HTERT RPE-1 (cell line): ENCODE results near the gene VPS35L.
"Not testable (repeated sequence)": the region's sequence is repeated elsewhere in the genome, so short reads cannot be mapped to it uniquely, and the experiment has no call there.

ENCODE experiments used
- in situ Hi-C: fragments of 300-500 bp; cut with MboI; formaldehyde crosslinking; loops from 4 replicates; pipeline ENCODE4 v1.14.3; 2020; ENCODE audit warnings: low sequenced_read_pairs

VPS35L gene

GRCh38 chr16:19709381-19710136 lies 154.1 kb downstream of the VPS35L start:
- in situ Hi-C loops = no loop called here

- in situ Hi-C loops = no loop called here
Measured at GRCh38 chr16:19710191-19710908, 154.8 kb downstream of the VPS35L start.

- in situ Hi-C loops = no loop called here
Measured at GRCh38 chr16:19710991-19711545, 155.6 kb downstream of the VPS35L start.

GRCh38 chr16:19711643-19712042 lies 156.1 kb downstream of the VPS35L start:
- in situ Hi-C loops = no loop called here

- in situ Hi-C loops = no loop called here
Measured at GRCh38 chr16:19712418-19713058, 157.0 kb downstream of the VPS35L start.

GRCh38 chr16:19713697-19714096 lies 158.2 kb downstream of the VPS35L start:
- in situ Hi-C loops = no loop called here

- in situ Hi-C loops = no loop called here
Measured at GRCh38 chr16:19715566-19715965, 160.1 kb downstream of the VPS35L start.

GRCh38 chr16:19716183-19716582 lies 160.7 kb downstream of the VPS35L start:
- in situ Hi-C loops = no loop called here

- in situ Hi-C loops = not testable (repeated sequence)
Measured at GRCh38 chr16:19716728-19717127, 161.2 kb downstream of the VPS35L start.

GRCh38 chr16:19717314-19717713 lies 161.8 kb downstream of the VPS35L start:
- in situ Hi-C loops = no loop called here

- in situ Hi-C loops = no loop called here
Measured at GRCh38 chr16:19717741-19718623, 162.5 kb downstream of the VPS35L start, which contains the start of the genes IQCK and KNOP1. Gene IQCK, plus strand, starts transcription at chr16:19718271. Its CDS starts 36 bp downstream, at chr16:19718307. Gene KNOP1, minus strand, starts transcription at chr16:19718227. Its CDS starts 3,192 bp downstream, at chr16:19715035.

GRCh38 chr16:19718624-19718965 lies 163.1 kb downstream of the VPS35L start:
- in situ Hi-C loops = no loop called here

- in situ Hi-C loops = no loop called here
Measured at GRCh38 chr16:19722269-19722952, 166.9 kb downstream of the VPS35L start.

GRCh38 chr16:19722981-19723380 lies 167.5 kb downstream of the VPS35L start:
- in situ Hi-C loops = no loop called here

GRCh38 chr16:19728636-19728965 lies 173.1 kb downstream of the VPS35L start:
- in situ Hi-C loops = no loop called here

- in situ Hi-C loops = no loop called here
Measured at GRCh38 chr16:19733551-19733950, 178.0 kb downstream of the VPS35L start.

GRCh38 chr16:19735074-19735867 lies 179.8 kb downstream of the VPS35L start:
- in situ Hi-C loops = no loop called here

GRCh38 chr16:19737306-19738038 lies 182.0 kb downstream of the VPS35L start:
- in situ Hi-C loops = no loop called here

- in situ Hi-C loops = no loop called here
Measured at GRCh38 chr16:19741354-19741753, 185.9 kb downstream of the VPS35L start.
